HEK293 (cell line): Measurements from ENCODE around the gene MLLT3.

ENCODE experiments used
- CTCF ChIA-PET: fragments of 350-600 bp; formaldehyde crosslinking; extraction: SDS; loops from one replicate; lab custom pipeline; 2021; ENCODE audit warnings: antibody characterized with exemption; lab: Yijun Ruan, JAX
- POLR2A ChIA-PET: fragments of 300-600 bp; formaldehyde crosslinking; extraction: SDS; loops from one replicate; lab custom pipeline; 2020; ENCODE audit warnings: antibody characterized with exemption, inconsistent platforms; lab: Yijun Ruan, JAX
- H3K27ac ChIP-seq: fragments of 200-500 bp; sonication (Bioruptor generic); 2 replicates; pipeline ENCODE4 v1.5.1; 2014; ENCODE audit warnings: low read depth, low read length, control low read depth, inconsistent platforms; ENCODE audit errors: extremely low read depth
- H3K36me3 ChIP-seq, 2 experiments: fragments of 200-500 bp in 1 of 2; sonication (Bioruptor generic) in 1 of 2; 1 replicate in 1 of 2; 2 replicates in 1 of 2; pipeline ENCODE4 v1.5.1; 2014 to 2017; ENCODE audit warnings: inconsistent platforms in 2 of 2, low read length in 2 of 2; ENCODE audit not compliant: control insufficient read depth in 2 of 2, insufficient read depth in 1 of 2
- H3K4me1 ChIP-seq: fragments of 200-500 bp; sonication (Bioruptor generic); 2 replicates; pipeline ENCODE4 v1.5.1; 2014; ENCODE audit warnings: mild to moderate bottlenecking, low read length, inconsistent platforms; ENCODE audit not compliant: control insufficient read depth, insufficient read depth
- H3K4me3 ChIP-seq: 2 replicates; pipeline ENCODE4 v1.5.1; 2011; ENCODE audit warnings: low read depth, mild to moderate bottlenecking, control low read depth, low read length, moderate library complexity
- H3K9me3 ChIP-seq: fragments of 200-500 bp; sonication (Bioruptor generic); 2 replicates; pipeline ENCODE4 v1.5.1; 2014; ENCODE audit warnings: low read depth, low read length, inconsistent platforms; ENCODE audit not compliant: control insufficient read depth, insufficient read depth
- FEZF1 ChIP-seq: fragments of 450-650 bp; formaldehyde crosslinking; IDR thresholded peaks from 2 replicates; pipeline ENCODE4 v1.5.1; 2016; ENCODE audit warnings: missing biosample characterization, missing genetic modification characterization
- OVOL3 ChIP-seq: fragments of 450-650 bp; formaldehyde crosslinking; IDR thresholded peaks from 2 replicates; pipeline ENCODE4 v1.5.1; 2016; ENCODE audit warnings: missing biosample characterization, missing genetic modification characterization
- ZBTB20 ChIP-seq: fragments of 450-650 bp; formaldehyde crosslinking; IDR thresholded peaks from 2 replicates; pipeline ENCODE4 v1.5.1; 2016; ENCODE audit warnings: missing biosample characterization, missing genetic modification characterization
- ZBTB48 ChIP-seq: fragments of 450-650 bp; formaldehyde crosslinking; IDR thresholded peaks from 2 replicates; pipeline ENCODE4 v1.5.1; 2016; ENCODE audit warnings: missing biosample characterization, missing genetic modification characterization
- ZNF157 ChIP-seq: fragments of 450-650 bp; formaldehyde crosslinking; IDR thresholded peaks from 2 replicates; pipeline ENCODE4 v1.5.1; 2016; ENCODE audit warnings: missing biosample characterization, missing genetic modification characterization
- ZNF302 ChIP-seq: fragments of 450-650 bp; formaldehyde crosslinking; IDR thresholded peaks from 2 replicates; pipeline ENCODE4 v1.5.1; 2016; ENCODE audit warnings: missing biosample characterization, missing genetic modification characterization, low read depth
- ZNF426 ChIP-seq: fragments of 450-650 bp; formaldehyde crosslinking; IDR thresholded peaks from 2 replicates; pipeline ENCODE4 v1.5.1; 2017; ENCODE audit warnings: missing biosample characterization, missing genetic modification characterization, mild to moderate bottlenecking, inconsistent platforms, moderate library complexity
- ZNF433 ChIP-seq: fragments of 450-650 bp; formaldehyde crosslinking; IDR thresholded peaks from 2 replicates; pipeline ENCODE4 v1.5.1; 2016; ENCODE audit warnings: missing biosample characterization, missing genetic modification characterization, low read depth
- ZNF560 ChIP-seq: fragments of 450-650 bp; formaldehyde crosslinking; IDR thresholded peaks from 2 replicates; pipeline ENCODE4 v1.5.1; 2017; ENCODE audit warnings: missing biosample characterization, missing genetic modification characterization, borderline replicate concordance
- ZNF610 ChIP-seq: fragments of 450-650 bp; formaldehyde crosslinking; IDR thresholded peaks from 2 replicates; pipeline ENCODE4 v1.5.1; 2016; ENCODE audit warnings: missing biosample characterization, missing genetic modification characterization, borderline replicate concordance
- ZNF629 ChIP-seq: fragments of 450-650 bp; formaldehyde crosslinking; IDR thresholded peaks from 2 replicates; pipeline ENCODE4 v1.5.1; 2017; ENCODE audit warnings: missing biosample characterization, missing genetic modification characterization
- ZNF670 ChIP-seq: fragments of 450-650 bp; formaldehyde crosslinking; IDR thresholded peaks from 2 replicates; pipeline ENCODE4 v1.5.1; 2016; ENCODE audit warnings: missing biosample characterization, missing genetic modification characterization, low read depth
- ZNF777 ChIP-seq: fragments of 450-650 bp; formaldehyde crosslinking; IDR thresholded peaks from 2 replicates; pipeline ENCODE4 v1.5.1; 2017; ENCODE audit warnings: missing biosample characterization, missing genetic modification characterization, borderline replicate concordance
- ZNF791 ChIP-seq: fragments of 450-650 bp; formaldehyde crosslinking; IDR thresholded peaks from 2 replicates; pipeline ENCODE4 v1.5.1; 2016; ENCODE audit warnings: missing biosample characterization, missing genetic modification characterization
- ZNF843 ChIP-seq: fragments of 450-650 bp; formaldehyde crosslinking; IDR thresholded peaks from 2 replicates; pipeline ENCODE4 v1.5.1; 2016; ENCODE audit warnings: missing biosample characterization, missing genetic modification characterization
- TF ChIP-seq, protein P1 (sequence below): fragments of 450-650 bp; formaldehyde crosslinking; IDR thresholded peaks from 2 replicates; pipeline ENCODE4 v1.5.0; 2017; ENCODE audit warnings: missing biosample characterization, missing genetic modification characterization, borderline replicate concordance
- TF ChIP-seq, protein P2 (sequence below): fragments of 450-650 bp; formaldehyde crosslinking; IDR thresholded peaks from 2 replicates; pipeline ENCODE4 v1.5.1; 2017; ENCODE audit warnings: missing biosample characterization, missing genetic modification characterization
- TF ChIP-seq, protein P3 (sequence below): fragments of 450-650 bp; formaldehyde crosslinking; IDR thresholded peaks from 2 replicates; pipeline ENCODE4 v1.5.1; 2017; ENCODE audit warnings: missing biosample characterization, missing genetic modification characterization
- TF ChIP-seq, protein P4 (sequence below): fragments of 450-650 bp; formaldehyde crosslinking; IDR thresholded peaks from 2 replicates; pipeline ENCODE4 v1.5.1; 2016; ENCODE audit warnings: missing biosample characterization, missing genetic modification characterization
- TF ChIP-seq, protein P5 (sequence below): fragments of 450-650 bp; formaldehyde crosslinking; IDR thresholded peaks from 2 replicates; pipeline ENCODE4 v1.5.1; 2016; ENCODE audit warnings: missing biosample characterization, missing genetic modification characterization

Gene MLLT3

DNA sequence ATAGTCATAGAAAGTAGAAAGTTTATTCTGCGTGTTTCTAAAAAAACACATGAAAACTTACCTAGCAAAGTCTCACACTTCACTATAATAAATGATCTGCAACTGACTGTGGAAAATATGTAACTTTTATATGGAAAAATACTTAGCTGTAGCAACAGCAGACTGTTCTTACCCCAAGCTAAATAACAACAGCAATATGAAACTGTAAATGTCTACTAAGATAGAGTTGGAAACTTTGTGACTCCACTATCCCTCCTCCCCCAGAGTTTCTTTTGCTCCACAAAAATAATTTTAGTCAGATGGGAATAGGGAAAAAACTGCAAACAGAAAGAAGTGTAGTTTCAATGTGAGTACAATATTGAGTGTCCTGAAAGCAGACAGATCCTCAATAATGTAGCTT lies 21.0 kb downstream of the MLLT3 start (continued):
- TF ChIP-seq, protein P1, sequence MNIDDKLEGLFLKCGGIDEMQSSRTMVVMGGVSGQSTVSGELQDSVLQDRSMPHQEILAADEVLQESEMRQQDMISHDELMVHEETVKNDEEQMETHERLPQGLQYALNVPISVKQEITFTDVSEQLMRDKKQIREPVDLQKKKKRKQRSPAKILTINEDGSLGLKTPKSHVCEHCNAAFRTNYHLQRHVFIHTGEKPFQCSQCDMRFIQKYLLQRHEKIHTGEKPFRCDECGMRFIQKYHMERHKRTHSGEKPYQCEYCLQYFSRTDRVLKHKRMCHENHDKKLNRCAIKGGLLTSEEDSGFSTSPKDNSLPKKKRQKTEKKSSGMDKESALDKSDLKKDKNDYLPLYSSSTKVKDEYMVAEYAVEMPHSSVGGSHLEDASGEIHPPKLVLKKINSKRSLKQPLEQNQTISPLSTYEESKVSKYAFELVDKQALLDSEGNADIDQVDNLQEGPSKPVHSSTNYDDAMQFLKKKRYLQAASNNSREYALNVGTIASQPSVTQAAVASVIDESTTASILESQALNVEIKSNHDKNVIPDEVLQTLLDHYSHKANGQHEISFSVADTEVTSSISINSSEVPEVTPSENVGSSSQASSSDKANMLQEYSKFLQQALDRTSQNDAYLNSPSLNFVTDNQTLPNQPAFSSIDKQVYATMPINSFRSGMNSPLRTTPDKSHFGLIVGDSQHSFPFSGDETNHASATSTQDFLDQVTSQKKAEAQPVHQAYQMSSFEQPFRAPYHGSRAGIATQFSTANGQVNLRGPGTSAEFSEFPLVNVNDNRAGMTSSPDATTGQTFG: no peak

DNA sequence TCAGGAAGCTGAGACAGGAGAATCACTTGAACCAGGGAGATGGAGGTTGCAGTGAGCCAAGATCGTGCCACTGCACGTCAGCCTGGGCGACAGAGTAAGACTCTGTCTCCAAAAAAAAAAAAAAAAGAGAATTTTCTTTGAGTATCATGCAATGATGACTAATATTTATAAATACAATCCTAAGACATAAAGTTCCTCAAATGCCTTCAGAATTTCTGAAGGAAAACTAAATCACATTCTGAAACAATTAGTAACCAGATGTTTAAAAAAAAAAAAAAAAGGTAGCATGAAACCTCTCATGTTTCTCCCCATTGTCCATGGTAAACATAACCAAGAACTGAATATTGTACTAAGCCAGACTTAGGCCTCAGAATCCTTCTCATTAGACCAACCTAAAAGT lies 23.1 kb downstream of the MLLT3 start:
- Histone ChIP-seq H3K4me1 (peaks cover 26% of the 10 kb centered on the region), H3K27ac (no peak overlapping the region), H3K36me3 (no peaks in the 10 kb centered on the region), H3K4me3 (no peak overlapping the region), H3K9me3 (no peaks in the 10 kb centered on the region)
- ChIA-PET CTCF (interaction anchor here (0.6 to 0.7 kb wide), 2 partner anchors 9 to 1625 kb away, joined by 3 read pairs; no protein-coding TSS in a partner anchor), POLR2A (no interaction called here)
- TF ChIP-seq ZNF426: no peak
- TF ChIP-seq ZNF777 (tag by site-specific recombination): no peak
- TF ChIP-seq, protein P2, sequence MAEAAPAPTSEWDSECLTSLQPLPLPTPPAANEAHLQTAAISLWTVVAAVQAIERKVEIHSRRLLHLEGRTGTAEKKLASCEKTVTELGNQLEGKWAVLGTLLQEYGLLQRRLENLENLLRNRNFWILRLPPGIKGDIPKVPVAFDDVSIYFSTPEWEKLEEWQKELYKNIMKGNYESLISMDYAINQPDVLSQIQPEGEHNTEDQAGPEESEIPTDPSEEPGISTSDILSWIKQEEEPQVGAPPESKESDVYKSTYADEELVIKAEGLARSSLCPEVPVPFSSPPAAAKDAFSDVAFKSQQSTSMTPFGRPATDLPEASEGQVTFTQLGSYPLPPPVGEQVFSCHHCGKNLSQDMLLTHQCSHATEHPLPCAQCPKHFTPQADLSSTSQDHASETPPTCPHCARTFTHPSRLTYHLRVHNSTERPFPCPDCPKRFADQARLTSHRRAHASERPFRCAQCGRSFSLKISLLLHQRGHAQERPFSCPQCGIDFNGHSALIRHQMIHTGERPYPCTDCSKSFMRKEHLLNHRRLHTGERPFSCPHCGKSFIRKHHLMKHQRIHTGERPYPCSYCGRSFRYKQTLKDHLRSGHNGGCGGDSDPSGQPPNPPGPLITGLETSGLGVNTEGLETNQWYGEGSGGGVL (tag by site-specific recombination): no peak
- no peak for TF ChIP-seq ZNF560
- TF ChIP-seq, protein P3, sequence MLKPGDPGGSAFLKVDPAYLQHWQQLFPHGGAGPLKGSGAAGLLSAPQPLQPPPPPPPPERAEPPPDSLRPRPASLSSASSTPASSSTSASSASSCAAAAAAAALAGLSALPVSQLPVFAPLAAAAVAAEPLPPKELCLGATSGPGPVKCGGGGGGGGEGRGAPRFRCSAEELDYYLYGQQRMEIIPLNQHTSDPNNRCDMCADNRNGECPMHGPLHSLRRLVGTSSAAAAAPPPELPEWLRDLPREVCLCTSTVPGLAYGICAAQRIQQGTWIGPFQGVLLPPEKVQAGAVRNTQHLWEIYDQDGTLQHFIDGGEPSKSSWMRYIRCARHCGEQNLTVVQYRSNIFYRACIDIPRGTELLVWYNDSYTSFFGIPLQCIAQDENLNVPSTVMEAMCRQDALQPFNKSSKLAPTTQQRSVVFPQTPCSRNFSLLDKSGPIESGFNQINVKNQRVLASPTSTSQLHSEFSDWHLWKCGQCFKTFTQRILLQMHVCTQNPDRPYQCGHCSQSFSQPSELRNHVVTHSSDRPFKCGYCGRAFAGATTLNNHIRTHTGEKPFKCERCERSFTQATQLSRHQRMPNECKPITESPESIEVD: no peak
- TF ChIP-seq ZBTB20 (tag by site-specific recombination): no peak

DNA sequence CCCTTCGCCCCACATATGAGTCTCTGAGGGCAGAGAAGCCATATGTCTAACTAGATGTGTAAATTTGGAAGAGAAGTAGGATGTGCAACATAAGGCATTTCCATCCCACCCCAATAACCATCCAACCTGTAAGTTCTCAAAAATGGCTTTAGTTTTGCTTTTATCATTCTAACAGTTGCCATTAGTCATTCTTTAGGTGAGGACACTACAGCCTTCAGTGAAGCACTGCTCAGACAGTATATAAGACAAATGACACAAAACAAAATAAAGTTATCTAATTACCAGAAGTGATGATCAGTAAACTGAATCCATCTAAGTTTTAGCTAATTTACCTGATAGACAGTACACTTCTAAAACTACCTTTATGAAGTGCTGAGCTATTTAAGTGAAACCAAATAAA lies 23.9 kb downstream of the MLLT3 start:
- Histone ChIP-seq H3K9me3 (no peaks in the 10 kb centered on the region), H3K27ac (no peak overlapping the region), H3K4me1 (peaks cover 18% of the 10 kb centered on the region), H3K36me3 (no peaks in the 10 kb centered on the region), H3K4me3 (no peak overlapping the region)
- ChIA-PET POLR2A (interaction anchor here (1.1 kb wide), 1 partner anchor 24 kb away, joined by 6 read pairs; the partner anchor contains the start of gene MLLT3), CTCF (interaction anchor here (0.6 kb wide), 1 partner anchor 11 kb away, joined by 3 read pairs; no protein-coding TSS in a partner anchor)
- TF ChIP-seq ZNF629 (tag by site-specific recombination): no peak
- no peak for TF ChIP-seq ZNF843 (tag by site-specific recombination)
- TF ChIP-seq, protein P4, sequence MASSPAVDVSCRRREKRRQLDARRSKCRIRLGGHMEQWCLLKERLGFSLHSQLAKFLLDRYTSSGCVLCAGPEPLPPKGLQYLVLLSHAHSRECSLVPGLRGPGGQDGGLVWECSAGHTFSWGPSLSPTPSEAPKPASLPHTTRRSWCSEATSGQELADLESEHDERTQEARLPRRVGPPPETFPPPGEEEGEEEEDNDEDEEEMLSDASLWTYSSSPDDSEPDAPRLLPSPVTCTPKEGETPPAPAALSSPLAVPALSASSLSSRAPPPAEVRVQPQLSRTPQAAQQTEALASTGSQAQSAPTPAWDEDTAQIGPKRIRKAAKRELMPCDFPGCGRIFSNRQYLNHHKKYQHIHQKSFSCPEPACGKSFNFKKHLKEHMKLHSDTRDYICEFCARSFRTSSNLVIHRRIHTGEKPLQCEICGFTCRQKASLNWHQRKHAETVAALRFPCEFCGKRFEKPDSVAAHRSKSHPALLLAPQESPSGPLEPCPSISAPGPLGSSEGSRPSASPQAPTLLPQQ: no peak
- TF ChIP-seq FEZF1: no peak
- no peak for TF ChIP-seq ZNF157
- TF ChIP-seq, protein P5, sequence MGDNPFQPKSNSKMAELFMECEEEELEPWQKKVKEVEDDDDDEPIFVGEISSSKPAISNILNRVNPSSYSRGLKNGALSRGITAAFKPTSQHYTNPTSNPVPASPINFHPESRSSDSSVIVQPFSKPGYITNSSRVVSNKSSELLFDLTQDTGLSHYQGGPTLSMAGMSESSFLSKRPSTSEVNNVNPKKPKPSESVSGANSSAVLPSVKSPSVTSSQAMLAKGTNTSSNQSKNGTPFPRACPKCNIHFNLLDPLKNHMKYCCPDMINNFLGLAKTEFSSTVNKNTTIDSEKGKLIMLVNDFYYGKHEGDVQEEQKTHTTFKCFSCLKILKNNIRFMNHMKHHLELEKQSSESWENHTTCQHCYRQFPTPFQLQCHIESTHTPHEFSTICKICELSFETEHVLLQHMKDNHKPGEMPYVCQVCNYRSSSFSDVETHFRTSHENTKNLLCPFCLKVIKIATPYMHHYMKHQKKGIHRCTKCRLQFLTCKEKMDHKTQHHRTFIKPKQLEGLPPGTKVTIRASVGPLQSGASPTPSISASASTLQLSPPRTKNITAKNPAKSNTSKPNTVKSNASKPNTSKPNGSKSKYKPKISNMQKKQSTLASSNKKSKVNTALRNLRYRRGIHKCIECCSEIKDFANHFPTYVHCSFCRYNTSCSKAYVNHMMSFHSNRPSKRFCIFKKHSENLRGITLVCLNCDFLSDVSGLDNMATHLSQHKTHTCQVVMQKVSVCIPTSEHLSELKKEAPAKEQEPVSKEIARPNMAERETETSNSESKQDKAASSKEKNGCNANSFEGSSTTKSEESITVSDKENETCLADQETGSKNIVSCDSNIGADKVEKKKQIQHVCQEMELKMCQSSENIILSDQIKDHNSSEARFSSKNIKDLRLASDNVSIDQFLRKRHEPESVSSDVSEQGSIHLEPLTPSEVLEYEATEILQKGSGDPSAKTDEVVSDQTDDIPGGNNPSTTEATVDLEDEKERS: no peak
- no peak for TF ChIP-seq ZNF791 (tag by site-specific recombination)
- TF ChIP-seq ZBTB48 (tag by site-specific recombination): no peak
- no peak for TF ChIP-seq ZNF670 (tag by site-specific recombination)
- TF ChIP-seq OVOL3 (tag by site-specific recombination): no peak
- no peak for TF ChIP-seq ZNF302 (tag by site-specific recombination)
- TF ChIP-seq, protein P1: no peak
- no peak for TF ChIP-seq ZNF433 (tag by site-specific recombination)
- no peak for TF ChIP-seq ZNF610 (tag by site-specific recombination)
